Ecto neural progenitor cell (in vitro differentiated cells): ENCODE measurements around the gene SDK1.

Experiments
- DNase-seq: peaks from one replicate; pipeline ENCODE4 v3.0.0-alpha.2; 2018; ENCODE audit warnings: low spot score

The SDK1 gene

GRCh38 chr7:3527496-3528124 lies 226.6 kb downstream of the SDK1 start:
- no peak for DNase-seq

- DNase-seq: no peak
Measured at GRCh38 chr7:3533040-3533439, 232.0 kb downstream of the SDK1 start.

- DNase-seq: no peak
Measured at GRCh38 chr7:3537210-3537875, 236.3 kb downstream of the SDK1 start.

- no peak for DNase-seq
Measured at GRCh38 chr7:3538041-3538440, 237.0 kb downstream of the SDK1 start.

- DNase-seq: no peak
Measured at GRCh38 chr7:3540456-3541220, 239.6 kb downstream of the SDK1 start.

- DNase-seq: no peak
Measured at GRCh38 chr7:3544202-3544601, 243.2 kb downstream of the SDK1 start.

- DNase-seq: no peak
Measured at GRCh38 chr7:3548815-3549214, 247.8 kb downstream of the SDK1 start.

GRCh38 chr7:3549601-3550000 lies 248.5 kb downstream of the SDK1 start:
- DNase-seq: no peak

- DNase-seq: no peak
Measured at GRCh38 chr7:3551536-3551935, 250.5 kb downstream of the SDK1 start.

- no peak for DNase-seq
Measured at GRCh38 chr7:3552499-3552898, 251.4 kb downstream of the SDK1 start.

GRCh38 chr7:3558400-3558799 lies 257.3 kb downstream of the SDK1 start:
- no peak for DNase-seq

- no peak for DNase-seq
Measured at GRCh38 chr7:3559278-3559677, 258.2 kb downstream of the SDK1 start.

GRCh38 chr7:3560495-3560894 lies 259.4 kb downstream of the SDK1 start:
- DNase-seq: no peak

GRCh38 chr7:3561932-3562331 lies 260.9 kb downstream of the SDK1 start:
- DNase-seq: no peak

GRCh38 chr7:3564231-3564630 lies 263.2 kb downstream of the SDK1 start:
- no peak for DNase-seq

GRCh38 chr7:3568516-3568915 lies 267.5 kb downstream of the SDK1 start:
- DNase-seq: no peak

GRCh38 chr7:3569643-3570042 lies 268.6 kb downstream of the SDK1 start:
- DNase-seq: no peak

- no peak for DNase-seq
Measured at GRCh38 chr7:3573151-3573550, 272.1 kb downstream of the SDK1 start.

- no peak for DNase-seq
Measured at GRCh38 chr7:3574386-3574785, 273.3 kb downstream of the SDK1 start.

- DNase-seq: no peak
Measured at GRCh38 chr7:3575753-3576531, 274.9 kb downstream of the SDK1 start.

GRCh38 chr7:3578399-3578798 lies 277.3 kb downstream of the SDK1 start:
- DNase-seq: no peak

GRCh38 chr7:3579638-3580219 lies 278.7 kb downstream of the SDK1 start:
- no peak for DNase-seq
